Activated CD4-positive, alpha-beta T cell treated with anti-CD3 and anti-CD28 coated beads, Interleukin-2, amount 50 U/mL, for 16 hours (primary cell): Measurements from ENCODE around the gene PIWIL4.
A peak's percentile ranks its signal among the peaks of the same experiment; 100 is the strongest.
"Not testable (repeated sequence)": the region's sequence is repeated elsewhere in the genome, so short reads cannot be mapped to it uniquely, and the experiment has no call there.

Experiments used
- DNase-seq: peaks from one replicate; pipeline ENCODE4 v3.0.0-alpha.2; 2020

Gene PIWIL4

DNA sequence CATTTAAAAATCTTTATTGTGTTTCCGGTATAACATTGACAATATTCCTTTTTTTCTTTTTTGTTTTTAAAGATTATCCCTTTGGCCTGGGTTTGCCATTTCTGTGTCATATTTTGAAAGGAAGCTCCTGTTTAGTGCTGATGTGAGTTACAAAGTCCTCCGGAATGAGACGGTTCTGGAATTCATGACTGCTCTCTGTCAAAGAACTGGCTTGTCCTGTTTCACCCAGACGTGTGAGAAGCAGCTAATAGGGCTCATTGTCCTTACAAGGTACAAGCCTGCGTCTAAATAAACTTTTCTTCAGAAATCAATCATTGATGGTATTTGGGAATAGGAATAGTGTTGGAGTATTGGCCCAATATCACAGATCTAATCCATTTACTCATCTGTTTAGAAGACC is 19.8 kb downstream of the PIWIL4 start:
- DNase-seq, result no peak

- DNase-seq, result no peak
Observed at GRCh38 chr11:94588366-94588942, 21.3 kb downstream of the PIWIL4 start.

GRCh38 chr11:94590352-94591041 is 23.3 kb downstream of the PIWIL4 start:
- no peak for DNase-seq

- no peak for DNase-seq
Observed at GRCh38 chr11:94593030-94593429, 25.9 kb downstream of the PIWIL4 start.

GRCh38 chr11:94595076-94595475 is 27.9 kb downstream of the PIWIL4 start:
- no peak for DNase-seq

- DNase-seq, result no peak
Observed at GRCh38 chr11:94597896-94598295, 30.7 kb downstream of the PIWIL4 start.

GRCh38 chr11:94599510-94599909 is 32.3 kb downstream of the PIWIL4 start:
- DNase-seq, result no peak

GRCh38 chr11:94602430-94603372 is 35.5 kb downstream of the PIWIL4 start:
- no peak for DNase-seq

DNA sequence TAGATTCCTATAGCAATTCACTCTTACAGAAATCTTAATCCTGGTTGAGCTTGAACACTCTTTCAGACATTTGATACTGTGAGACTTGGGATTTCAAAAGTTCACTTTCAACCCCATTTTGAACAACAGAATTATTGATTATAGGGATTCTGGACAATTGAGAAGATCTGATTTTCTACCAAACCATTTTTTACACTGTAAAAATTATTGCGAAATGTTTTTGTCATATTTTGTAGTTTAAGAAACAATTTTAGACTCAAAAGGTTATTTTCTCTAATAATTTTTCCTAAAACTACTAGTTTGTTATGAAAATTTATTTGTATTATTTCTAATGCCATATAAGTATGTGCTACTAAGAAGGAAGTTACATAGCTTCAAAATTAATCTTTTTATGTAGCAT is 36.4 kb downstream of the PIWIL4 start:
- no peak for DNase-seq

DNA sequence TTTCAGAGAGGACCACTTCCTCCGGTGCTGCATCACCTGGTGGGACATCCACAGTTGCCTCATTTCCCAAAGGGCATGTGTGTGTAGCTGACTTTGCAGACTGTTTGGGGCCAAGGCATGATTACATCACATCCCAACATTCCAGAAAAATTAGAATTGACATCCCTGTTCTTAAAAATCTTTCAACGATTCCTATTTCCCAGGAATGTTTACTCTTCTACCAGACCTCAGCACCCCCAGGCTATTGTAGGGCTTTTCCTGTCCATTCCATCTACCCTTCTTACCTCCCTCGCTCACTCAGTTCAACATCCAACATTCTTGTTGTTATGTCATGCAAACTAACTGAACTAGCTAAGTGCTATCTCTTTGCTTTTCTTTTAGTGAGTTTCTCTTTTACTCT is 37.3 kb downstream of the PIWIL4 start:
- DNase-seq, result no peak

DNA sequence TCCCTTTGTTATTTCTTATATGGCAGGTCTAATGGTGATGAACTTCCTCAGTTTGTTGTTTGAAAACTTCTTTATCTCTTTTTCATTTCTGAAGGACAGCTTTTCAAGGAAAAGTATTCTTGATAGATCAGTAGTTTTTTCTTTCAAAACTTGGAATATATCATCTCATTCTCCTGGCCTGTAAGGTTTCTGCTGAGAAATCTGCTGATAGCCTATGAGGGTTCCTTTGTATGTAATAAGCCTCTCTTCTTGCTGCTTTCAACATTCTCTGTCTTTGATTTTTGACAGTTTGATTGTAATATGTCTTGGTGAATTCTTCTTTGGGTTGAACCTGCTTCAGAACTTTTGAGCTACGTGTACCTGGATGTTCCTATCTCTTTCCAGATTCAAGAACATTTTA is 46.0 kb downstream of the PIWIL4 start:
- no peak for DNase-seq

GRCh38 chr11:94623120-94623735 is 56.1 kb downstream of the PIWIL4 start:
- peak; percentile 56 for DNase-seq

DNA sequence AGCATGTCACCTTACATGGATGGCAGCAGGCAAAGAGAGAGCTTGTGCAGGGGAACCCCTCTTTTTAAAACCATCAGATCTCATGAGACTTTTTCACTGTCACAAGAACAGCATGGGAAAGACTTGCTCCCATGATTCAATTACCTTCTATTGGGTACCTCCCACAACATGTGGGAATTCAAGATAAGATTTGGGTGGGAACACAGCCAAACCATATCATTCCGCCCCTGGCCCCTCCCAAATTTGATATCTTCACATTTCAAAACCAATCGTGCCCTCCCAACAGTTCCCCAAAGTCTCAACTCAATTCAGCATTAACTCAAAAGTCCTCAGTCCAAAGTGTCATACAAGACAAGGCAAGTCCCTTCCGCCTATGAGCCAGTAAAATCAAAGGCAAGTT is 58.3 kb downstream of the PIWIL4 start:
- not testable (repeated sequence) for DNase-seq

DNA sequence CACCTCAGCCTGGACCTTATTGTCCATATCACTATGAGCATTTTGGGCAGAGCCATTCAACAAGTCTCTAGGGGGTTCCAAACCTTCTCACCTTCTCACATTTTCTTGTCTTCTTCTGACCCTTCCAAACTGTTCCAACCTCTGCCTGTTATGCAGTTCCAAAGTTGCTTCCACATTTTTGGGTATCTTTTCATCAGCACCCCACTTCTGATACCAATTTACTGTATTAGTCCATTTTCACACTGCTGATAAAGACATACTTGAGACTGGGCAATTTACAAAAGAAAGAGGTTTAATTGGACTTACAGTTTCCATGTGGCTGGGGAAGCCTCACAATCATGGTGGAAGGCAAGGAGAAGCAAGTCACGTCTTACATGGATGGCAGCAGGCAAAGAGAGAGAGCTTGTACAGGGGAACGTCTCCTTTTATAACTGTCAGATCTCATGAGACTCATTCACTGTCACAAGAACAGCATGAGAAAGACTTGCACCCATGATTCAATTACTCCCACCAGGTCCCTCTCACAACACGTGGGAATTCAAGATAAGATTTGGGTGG is 59.9 kb downstream of the PIWIL4 start:
- not testable (repeated sequence) for DNase-seq

DNA sequence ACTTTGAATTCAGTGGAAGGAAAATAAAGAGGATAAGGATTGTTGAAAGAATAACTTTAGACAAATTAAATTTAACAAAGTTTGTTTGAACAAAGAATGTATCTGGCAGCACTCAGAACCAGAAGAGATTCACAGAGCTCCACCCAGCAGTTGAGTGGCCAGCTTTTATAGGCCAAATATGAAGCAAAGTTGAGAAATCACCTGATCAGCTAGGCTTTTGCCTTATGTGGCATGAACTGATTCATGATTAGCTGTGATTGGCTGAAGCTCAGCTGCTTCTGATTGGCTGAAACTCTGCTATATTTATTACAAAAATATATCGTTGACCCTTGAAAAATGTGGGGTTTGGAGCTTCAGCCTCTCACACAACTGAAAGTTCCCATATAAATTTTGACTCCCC is 62.6 kb downstream of the PIWIL4 start:
- no peak for DNase-seq

DNA sequence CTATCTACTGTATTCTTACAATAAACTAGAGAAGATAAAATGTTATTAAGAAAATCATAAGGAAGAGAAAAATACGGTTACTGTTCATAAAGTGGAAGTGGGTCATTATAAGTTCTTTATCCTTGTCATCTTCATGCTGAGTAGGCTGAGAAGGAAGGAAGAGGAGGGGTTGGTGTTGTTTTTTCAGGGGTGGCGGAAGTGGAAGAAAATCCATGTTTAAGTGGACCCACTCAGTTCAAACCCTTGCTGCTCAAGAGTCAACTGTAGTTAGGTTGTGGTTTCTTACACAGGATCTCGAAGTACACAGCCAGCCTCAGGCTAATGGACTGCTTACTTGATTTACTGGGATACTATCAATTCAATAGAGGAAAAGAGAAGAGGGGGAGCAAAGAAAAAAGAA is 63.1 kb downstream of the PIWIL4 start:
- DNase-seq, result no peak

DNA sequence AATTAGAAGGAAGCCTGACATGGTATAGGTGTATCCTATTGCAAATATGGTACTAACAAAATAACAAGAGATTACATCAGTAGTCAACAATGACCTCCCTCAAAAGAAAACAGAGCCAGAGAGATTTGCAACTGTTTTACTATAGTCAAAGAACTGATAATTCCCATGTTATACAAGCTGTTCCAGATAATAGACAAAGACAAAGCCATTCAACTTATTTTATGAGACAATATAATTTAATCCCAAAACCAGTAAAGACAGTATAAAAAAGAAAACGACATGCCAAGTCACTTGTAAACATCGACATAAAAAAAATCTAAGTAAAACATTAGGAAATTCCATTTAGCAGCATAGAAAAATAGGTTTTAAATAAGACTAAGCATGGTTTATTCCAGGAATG is 65.2 kb downstream of the PIWIL4 start:
- DNase-seq, result no peak

GRCh38 chr11:94635072-94635471 is 67.9 kb downstream of the PIWIL4 start:
- no peak for DNase-seq

- no peak for DNase-seq
Observed at GRCh38 chr11:94636388-94636949, 69.3 kb downstream of the PIWIL4 start.

GRCh38 chr11:94638301-94638901 is 71.2 kb downstream of the PIWIL4 start:
- no peak for DNase-seq

- DNase-seq, result no peak
Observed at GRCh38 chr11:94638902-94639373, 71.8 kb downstream of the PIWIL4 start.
